GM18502 (cell line): Measurements from ENCODE around the gene CRK.
"Not testable (repeated sequence)": the region's sequence is repeated elsewhere in the genome, so short reads cannot be mapped to it uniquely, and the experiment has no call there.

Experiments
- ATAC-seq: cut with Tn5 transposase; IDR thresholded peaks from one replicate; pipeline ENCODE4 v1.9.1; 2021; ENCODE audit warnings: mild to moderate bottlenecking; ENCODE audit not compliant: unreplicated experiment, poor library complexity

CRK gene

GRCh38 chr17:1469231-1469852, 13.3 kb upstream of the CRK start:
- no peak for ATAC-seq

GRCh38 chr17:1467898-1468492, 12.0 kb upstream of the CRK start:
- no peak for ATAC-seq

DNA sequence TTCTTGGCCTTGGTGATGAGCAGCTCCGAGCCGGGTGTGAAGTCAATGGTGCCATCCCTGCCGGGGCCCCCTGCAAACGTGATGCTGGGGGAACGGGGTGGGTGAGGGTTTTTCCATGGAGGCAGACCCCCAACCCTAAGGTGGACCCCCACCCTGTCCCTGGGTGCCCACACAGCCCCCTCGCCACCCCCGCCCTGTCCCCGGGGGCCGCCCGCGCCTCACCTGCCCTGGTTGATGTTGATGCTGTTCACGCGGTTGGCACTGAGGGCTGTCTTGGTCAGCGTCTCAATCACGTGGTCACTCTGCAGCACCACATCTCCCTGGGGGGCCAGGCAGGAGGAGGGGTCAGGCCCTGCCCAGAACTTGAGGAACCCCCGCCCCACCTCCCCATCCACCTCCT, 11.2 kb upstream of the CRK start:
- ATAC-seq: no peak

- ATAC-seq: no peak
Observed at GRCh38 chr17:1464186-1464585, 8.2 kb upstream of the CRK start.

DNA sequence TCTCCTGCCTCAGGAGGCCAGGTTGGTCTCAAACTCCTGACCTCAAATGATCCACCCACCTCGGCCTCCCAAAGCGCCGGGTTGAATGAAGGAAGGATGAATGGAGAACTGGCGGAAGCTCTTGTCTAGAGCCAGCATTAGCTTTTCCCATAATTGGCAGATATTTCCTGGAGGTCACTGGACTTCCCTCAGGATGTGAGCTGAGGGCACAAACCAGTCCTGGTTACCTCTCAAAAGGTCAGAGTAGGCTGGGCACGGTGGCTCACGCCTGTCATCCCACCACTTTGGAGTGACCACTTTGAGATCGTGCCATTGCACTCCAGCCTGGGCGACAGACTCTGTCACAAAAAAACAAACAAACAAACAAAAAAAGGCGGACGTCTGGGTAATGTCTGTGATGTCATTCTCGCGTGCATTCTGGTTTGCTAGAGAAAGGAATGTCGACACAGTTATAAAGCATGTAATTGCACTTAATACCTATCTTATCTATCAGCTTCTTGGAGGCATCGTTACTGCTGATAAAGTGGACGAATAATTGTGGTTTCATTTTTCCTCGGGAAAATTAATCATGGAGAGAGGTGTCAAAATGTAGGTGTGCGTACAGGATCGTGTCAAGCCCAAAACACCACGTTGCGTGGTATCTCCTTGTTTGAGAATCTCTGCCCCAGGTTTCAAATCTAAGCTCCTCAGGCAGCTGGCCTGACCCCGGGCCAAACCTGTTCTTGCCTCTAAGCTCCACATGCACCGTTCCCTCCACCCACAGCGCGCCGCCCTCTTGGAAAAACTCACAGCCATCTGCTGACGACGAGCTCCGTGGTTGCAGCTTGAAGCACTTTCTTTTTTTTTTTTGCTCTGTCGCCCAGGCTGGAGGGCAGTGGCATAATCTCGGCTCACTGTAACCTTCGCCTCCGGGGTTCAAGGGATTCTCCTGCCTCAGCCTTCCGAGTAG, 6.4 kb upstream of the CRK start:
- no peak for ATAC-seq

DNA sequence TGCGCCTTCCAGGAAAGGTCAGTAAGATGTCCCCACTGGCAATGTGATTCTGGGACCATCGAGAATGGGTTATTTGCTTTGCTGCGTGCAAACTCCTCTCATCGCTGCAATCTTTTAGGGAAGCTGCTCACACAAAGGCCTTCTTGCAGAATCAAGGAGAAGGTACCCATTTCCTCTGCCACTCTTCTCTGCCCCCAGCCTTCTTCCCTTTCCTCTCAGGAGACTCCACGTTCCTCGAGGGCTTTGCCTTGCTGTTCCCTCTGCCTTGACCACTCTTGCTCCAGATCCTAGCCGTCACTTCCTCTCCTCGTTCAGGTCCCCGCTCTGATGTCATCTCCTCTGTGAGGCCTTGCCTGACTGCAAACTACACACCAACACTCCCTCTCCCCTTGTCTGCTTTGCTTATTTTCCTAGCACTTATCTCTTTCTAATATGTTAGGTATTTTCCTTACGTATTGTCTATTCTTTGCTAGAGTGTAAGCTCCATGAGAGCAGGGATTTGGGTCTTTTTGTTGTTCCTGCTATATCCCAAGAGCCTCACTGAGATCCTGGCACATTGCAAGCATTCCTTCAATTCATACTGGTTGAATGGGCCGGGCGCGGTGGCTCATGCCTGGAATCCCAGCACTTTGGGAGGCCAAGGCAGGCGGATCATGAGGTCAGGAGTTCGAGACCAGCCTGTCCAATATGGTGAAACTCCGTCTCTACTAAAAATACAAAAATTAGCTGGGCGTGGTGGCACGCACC, 5.3 kb upstream of the CRK start:
- ATAC-seq: no peak

DNA sequence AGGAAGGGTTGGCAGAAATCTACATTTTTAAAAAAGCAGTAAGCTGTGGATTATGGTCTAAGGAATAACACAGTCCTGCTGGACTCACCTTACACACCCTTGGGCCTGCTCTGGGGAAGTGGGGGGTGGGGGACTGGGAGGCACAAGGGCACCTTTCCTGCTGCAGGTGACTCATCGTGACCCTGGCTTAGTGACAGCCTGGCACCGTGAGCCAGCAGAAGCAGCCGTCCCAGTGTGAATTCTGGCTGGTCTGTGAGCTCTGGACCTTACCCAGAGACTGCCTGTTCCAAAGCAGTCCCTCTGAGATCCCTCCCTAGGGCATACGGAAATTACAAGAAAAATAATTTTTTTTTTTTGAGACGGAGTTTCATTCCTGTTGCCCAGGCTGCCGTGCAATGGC, 4.2 kb upstream of the CRK start:
- ATAC-seq: no peak

DNA sequence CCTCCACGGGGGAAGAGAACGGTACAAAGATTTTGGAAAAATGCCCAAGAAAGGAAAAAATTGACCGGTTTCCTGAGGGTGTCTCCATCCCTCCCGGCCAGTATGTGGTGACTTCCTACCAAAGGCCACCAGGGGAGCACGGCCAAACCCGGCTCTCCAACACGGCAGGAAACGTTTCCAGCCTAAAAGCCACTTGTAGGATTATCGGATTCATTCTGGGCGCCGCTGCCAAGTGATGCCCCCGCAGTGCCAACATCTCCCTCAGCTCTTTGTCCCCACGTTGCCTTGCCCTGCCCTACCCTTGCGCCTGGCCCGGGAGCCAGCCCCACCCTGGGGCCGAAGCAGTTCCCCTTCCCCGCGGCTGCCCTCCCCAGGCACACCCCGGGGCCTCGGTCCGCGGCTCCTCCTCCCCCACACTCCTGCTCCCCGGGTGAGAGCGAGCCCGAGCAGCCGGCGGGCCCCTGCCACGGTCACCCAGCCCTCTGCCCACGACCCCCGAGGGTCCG, 688 bp downstream of the CRK start:
- ATAC-seq: peak; percentile 38

DNA sequence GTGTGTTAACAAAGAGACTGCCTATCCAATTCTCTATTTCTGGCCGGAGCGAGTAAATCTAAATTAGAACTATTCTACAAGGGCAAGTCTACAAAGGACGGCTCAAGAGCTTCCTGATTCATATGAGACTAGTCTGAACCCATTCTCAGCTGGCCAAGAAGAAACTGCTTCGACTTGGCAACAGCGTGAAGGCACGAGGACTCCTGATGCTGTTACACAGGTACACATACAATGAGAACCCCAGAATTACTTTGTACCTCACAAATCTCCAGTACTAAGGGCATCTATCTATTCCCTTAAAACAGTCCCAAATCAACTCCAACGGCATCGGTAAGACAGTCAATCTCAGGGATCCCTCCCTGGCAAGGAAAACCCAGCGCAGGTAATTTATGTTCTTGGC, 1.5 kb downstream of the CRK start:
- ATAC-seq: no peak

GRCh38 chr17:1453694-1454093, 2.3 kb downstream of the CRK start:
- not testable (repeated sequence) for ATAC-seq

GRCh38 chr17:1452836-1453235, 3.2 kb downstream of the CRK start:
- ATAC-seq: no peak

- ATAC-seq: not testable (repeated sequence)
Observed at GRCh38 chr17:1450261-1450660, 5.8 kb downstream of the CRK start.

DNA sequence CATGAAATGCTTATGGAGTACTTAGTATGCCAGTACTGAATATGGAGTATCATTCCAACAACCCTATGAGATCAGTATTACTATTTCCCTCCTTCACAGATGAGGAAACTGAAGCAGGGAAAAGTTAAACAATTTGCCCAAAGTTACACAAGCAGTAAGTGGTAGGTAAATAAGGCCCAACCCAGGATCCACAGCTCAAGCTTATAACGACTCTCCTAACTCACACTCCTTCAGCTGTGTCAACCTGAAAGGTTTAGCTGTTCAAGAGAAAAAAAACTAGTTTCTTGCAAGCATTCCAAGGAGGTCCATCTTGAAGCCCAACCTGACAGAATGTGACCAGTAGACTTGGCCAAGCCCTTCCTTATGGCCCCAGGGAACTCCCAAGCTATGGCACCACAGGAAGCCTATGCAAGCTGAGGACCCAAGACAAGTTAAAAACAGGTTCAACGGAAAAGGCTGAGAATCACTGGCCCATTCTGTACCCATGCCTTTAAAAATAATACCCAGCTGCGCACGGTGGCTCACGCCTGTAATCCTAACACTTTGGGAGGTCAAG, 6.5 kb downstream of the CRK start:
- ATAC-seq: no peak

DNA sequence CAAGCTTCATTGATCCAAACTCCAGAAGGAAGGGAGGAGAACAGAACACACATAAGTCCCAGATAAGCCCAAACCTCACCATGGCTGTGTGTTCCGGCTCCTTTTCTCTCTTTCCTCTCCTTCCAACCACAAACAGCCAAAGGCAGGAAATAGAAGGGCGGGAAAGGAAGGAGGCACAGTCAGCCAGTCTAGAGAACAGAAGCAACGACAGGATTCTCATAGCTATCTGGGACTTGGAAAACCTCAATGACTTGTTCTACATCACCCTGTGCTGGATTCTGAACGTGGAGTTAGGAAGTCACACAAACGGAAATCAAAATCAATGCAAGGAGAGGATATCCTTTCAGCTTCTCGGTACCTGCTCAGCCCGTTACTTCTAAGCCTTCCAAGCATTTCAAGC, 9.0 kb downstream of the CRK start:
- no peak for ATAC-seq

- no peak for ATAC-seq
Observed at GRCh38 chr17:1446201-1446600, 9.8 kb downstream of the CRK start.

GRCh38 chr17:1445695-1446094, 10.3 kb downstream of the CRK start:
- not testable (repeated sequence) for ATAC-seq

GRCh38 chr17:1442721-1443120, 13.3 kb downstream of the CRK start:
- not testable (repeated sequence) for ATAC-seq

DNA sequence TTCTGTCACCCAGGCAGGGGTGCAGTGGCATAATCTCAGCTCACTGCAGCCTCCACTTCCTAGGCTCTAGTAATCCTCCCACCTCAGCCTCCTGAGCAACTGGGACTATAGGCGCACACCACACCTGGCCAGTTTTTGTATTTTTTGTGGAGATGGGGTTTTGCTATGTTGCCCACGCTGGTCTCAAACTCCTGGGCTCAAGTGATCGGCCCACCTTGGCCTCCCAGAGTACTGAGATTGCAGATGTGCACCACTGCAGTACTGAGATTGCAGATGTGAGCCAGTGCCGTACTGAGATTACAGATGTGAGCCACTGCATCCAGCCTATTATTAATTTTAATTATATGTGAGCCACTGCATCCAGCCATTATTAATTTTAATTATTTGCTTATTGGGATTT, 13.8 kb downstream of the CRK start:
- ATAC-seq: no peak

- ATAC-seq: no peak
Observed at GRCh38 chr17:1440921-1441320, 15.1 kb downstream of the CRK start.

- ATAC-seq: no peak
Observed at GRCh38 chr17:1438593-1439083, 17.4 kb downstream of the CRK start.
